Suppressor macrophage treated with lipopolysaccharide for 4 hours (primary cell): ENCODE results near the gene GRID2.

ENCODE experiments used
- DNase-seq: peaks from one replicate; pipeline ENCODE4 v3.0.0-alpha.2; 2020

The GRID2 gene

DNA sequence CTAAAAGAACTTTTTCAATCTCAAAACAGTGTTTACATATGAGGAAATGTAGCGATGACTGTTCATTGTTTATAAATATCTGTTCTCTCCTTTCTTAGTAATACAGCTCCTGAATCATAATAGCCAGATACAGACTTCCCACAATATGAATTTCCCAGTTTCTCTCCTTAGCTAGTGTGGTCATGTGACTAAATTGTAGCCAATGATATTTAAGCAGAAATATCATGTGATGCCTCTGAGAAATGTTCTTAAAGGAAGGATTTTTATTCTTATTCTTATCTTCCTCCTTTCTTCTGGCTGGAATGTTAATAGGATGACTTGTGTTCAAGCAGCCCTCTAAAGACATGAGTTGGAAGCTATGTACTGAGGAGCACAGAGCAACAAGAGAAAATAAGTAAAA lies 1141.1 kb downstream of the GRID2 start:
- no peak for DNase-seq

DNA sequence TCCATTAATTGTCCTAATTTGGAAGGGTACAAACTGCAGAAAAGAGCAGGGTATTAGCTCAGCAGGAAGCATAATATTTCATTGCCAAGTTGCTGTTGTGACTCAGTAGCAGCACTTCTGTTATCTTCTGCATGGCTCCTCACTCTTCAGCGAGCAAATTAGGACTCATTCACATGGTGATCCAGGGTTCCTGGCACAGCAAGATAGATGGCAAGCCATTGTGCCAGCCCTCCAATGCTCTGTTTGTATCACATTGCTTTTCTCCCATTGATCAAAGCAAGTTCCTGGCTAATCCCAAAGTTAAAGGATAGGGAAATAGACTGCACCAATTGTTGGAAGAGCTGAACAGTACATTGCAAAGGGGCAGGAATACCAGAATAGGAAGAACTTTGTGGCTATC lies 1142.3 kb downstream of the GRID2 start:
- no peak for DNase-seq

DNA sequence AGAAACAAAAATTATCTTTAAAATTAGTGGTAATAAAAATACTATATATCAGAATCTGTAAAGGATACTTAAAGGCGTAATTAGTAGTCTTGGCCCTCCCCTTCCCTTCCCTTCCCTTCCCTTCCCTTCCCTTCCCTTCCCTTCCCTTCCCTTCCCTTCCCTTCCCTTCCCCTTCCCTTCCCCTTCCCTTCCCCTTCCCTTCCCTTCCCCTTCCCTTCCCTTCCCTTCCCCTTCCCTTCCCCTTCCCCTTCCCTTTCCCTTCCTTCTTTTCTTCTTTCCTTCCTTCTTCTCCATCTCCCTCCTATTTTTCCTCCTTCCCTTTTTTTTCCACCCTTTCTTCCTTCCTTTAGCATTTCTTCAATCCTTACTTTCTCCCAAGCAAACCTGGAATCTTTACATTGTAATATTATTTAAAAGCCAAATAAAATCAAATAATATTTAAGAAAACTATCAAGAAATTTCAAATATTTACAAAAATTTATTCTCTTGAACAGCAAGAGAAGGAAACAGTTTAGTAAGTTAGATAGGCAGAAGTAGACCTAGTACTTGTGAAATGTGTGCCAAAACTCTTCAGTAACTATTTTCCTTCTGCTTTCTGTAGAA lies 1145.0 kb downstream of the GRID2 start:
- DNase-seq, result no peak

GRCh38 chr4:93451954-93452353 lies 1148.2 kb downstream of the GRID2 start:
- no peak for DNase-seq

GRCh38 chr4:93461541-93461940 lies 1157.8 kb downstream of the GRID2 start:
- no peak for DNase-seq

DNA sequence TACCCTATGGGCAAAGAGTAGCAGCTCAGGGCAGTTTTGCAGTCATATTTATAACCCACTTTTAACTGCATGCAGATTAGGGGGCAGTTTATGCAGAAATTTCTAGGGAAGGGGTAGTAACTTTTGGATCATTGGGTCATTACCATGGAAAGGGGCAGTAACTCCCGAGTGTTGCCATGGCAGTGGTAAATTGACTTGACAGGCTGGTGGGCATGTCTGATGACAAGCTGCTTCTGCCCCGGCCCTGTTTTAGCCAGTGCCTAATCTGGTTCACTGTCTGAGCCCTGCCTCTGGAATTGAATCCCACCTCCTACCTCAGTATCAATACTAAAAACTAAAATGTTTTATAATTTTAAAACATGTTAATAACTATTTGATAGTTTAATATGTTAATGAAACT lies 1162.7 kb downstream of the GRID2 start:
- no peak for DNase-seq

GRCh38 chr4:93467484-93468155 lies 1163.9 kb downstream of the GRID2 start:
- no peak for DNase-seq

DNA sequence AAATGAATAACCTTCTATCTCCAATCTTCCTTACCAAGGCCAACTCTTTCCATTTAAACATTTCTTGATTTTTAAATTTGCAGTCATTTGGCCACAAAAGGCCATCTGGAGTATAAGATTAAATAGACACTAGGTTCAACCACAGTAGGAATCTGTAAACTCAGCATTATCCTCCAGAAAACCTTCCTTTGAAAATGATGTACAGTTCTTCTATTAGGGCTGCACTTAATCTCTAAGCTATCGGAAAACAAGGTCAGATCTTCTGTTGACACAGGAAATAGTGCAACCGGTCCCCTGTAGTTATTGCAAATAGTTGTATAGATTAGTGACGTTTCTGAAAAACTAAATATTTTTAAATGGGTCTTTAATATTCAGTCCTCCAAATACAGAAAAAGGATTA lies 1165.8 kb downstream of the GRID2 start:
- no peak for DNase-seq

DNA sequence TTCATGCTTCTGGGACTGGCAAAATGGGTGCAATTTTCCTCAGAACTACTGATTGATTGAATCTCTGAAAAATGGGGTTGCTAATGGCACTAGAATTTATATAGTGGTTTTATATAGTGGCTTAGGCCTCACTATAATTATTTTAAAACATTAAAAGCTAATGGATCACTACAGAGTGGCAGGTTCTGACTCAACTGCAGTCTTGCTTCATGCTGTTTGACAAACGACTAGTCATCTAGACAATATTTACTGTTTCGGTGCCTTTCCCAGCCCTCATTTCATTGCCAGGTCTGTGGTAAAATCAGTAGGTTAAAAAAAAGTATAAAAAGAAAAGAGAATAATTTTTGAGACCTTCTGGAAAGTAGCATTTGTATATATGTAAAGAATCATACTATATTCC lies 1172.0 kb downstream of the GRID2 start:
- DNase-seq, result no peak

- DNase-seq, result no peak
Observed at GRCh38 chr4:93478805-93479204, 1175.0 kb downstream of the GRID2 start.

DNA sequence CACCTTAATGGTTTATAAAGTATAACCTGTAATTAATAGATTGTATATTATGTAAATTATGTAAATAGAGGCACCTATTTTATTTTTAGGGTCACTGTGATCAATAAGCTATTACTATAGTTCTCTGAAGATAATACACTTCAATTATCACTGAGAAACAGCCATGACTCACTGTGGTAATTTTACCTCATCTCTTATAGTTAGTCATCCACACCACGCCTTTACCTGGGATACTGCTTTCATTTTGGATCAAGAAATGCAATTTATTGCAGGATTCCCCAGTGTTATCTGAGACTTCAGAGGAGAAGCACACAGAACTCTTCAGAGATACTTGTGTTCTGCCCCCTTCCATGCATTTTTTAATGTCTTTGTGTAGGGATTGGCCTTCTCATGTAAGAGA lies 1176.7 kb downstream of the GRID2 start:
- no peak for DNase-seq

DNA sequence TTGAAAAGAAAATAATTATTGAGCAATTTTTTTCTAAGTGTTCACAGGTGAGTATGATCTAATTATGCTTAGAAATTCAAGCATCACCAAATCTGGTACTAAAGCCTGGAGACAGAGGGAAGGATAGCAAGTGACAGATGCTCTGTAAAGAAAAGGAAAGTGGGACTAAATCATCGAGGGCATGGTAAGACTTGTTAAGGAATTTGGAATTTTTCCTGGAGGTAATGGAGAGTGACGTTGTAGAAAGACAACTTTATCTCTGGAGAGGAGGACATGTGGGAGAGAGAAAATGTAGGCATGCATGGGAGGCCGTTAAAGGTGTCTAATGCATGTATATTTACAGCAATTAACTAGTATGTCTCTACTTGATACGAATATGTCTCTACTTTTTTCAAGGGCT lies 1191.6 kb downstream of the GRID2 start:
- DNase-seq, result no peak

GRCh38 chr4:93501244-93501643 lies 1197.5 kb downstream of the GRID2 start:
- DNase-seq, result no peak

DNA sequence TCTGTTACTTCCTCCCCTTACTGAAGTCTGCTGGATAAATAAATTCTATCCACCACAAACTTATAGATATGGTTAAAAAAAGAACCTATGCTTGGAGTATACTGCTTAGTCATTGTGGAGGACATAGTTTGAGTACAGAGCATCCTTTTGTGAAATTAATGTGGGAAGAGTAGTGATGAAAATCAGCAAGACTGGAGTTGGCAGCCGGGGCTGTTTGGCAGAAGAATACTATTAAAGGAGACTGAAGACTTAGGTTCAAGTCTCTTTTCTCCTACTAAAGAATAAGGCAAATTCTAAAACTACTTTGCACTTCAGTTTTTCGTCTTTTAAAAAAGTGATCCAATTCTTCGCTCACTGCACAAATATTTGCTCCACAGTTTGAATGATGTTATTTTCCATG lies 1198.2 kb downstream of the GRID2 start:
- DNase-seq, result no peak

- no peak for DNase-seq
Observed at GRCh38 chr4:93502991-93503390, 1199.2 kb downstream of the GRID2 start.

DNA sequence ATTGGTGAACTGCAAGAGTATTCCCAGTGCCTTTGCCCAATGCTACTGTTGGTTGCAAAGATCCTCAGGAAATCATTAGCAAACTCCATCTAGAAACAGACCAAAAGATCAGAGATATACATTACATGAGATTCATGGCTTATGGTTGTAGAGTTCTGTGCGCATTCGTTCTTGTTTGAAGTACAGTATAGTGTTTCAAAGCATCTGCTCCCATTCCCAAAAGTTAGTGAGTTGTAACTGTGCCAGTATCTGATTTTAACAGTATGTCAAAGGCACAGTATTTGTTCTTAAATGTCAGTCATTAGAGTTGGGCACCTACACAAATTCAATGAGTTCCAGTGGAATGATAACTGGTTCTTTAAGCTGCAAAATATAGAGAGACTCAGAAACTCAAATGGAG lies 1210.1 kb downstream of the GRID2 start:
- DNase-seq, result no peak

DNA sequence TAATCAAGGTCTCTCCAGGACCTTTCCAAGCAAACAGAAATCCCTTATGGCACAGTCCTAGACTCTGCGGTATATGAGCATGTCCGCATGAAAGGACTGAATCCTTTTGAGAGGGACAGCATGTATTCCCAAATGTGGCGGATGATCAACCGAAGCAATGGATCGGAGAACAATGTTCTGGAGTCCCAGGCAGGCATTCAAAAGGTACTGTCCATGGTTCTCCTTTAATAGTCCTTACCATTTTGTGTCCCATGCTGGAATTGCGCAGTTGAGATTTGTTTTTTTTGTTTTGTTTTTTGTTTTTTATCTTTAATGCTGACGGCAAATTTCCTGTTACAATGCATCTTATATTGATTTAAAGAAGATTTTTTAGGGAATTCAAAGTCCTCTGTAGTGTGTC lies 1211.4 kb downstream of the GRID2 start:
- no peak for DNase-seq

- DNase-seq, result no peak
Observed at GRCh38 chr4:93529692-93530372, 1226.1 kb downstream of the GRID2 start.

DNA sequence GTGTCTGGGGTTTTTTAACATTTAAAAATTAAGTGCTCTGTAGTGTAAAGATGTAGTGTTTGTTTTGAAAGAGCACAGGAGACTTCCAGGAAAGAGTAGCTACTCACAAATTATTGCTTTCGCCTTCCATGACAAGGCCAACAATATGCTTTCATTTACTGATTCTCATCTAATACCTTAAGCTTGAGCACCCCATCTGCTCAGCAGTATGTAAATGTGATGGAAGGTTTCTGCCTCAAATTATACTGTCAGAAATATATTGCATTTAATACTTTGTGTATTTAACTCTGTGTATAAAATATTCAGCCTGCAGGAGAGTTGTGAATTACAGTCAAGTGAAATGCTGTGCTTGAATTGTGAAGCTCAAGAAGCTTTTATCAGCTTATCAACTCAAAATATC lies 1228.5 kb downstream of the GRID2 start:
- no peak for DNase-seq

DNA sequence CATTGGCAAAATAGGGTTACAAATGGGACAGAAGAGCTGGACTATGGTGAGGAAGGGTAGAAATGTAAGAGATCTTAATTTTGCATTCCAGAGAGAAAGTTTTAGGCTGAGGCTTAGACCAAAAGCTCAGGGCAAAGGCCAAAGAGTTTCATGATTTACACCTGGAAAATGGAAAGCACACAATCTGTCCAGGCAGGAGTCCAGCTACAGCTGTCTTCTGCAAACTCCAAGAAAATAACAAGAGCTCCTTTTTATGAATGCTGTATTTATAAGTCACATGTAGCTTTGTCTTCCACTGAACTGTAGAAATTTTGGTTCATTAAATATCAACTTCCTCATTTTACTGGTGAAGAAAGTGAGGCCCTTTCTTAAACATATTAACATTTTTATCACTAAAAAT lies 1236.8 kb downstream of the GRID2 start:
- no peak for DNase-seq

- DNase-seq, result no peak
Observed at GRCh38 chr4:93561842-93562241, 1258.1 kb downstream of the GRID2 start.

- no peak for DNase-seq
Observed at GRCh38 chr4:93568758-93569157, 1265.0 kb downstream of the GRID2 start.

DNA sequence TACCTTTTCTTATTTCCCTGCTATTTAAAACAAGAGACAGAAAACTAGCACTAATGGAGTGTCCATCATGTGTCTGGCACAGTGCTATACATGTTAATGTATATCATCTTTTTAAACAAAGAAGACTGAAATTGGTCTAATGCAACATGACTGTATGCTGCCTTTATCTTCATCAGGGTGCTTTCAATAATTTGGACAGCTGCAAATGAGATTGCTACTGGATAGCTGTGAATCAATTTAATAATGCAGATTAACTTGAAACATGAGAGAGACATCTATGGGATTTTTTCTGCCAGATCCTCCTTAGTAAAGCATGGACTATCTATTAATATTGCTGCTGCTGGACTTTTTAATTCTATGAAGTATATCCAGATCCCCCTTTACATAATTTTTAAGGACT lies 1269.5 kb downstream of the GRID2 start:
- no peak for DNase-seq

DNA sequence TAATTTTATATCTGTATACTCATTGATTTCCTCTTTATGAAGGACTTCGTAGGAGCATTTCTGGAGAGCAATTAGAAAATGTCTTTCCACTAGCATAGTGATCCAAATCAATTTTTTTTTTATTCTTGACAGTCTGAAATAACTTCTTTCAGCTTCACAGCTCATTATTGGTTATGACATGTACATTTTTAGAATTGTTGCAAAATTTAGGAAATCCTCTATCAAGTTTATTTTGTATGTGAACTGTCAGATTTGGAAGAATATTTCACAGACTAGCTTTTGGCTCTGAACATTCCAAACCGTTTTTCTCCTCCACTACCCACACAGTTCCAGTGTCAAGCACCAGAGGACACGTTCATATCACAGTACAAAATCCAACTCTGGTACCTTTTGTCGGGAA lies 1275.2 kb downstream of the GRID2 start:
- no peak for DNase-seq

GRCh38 chr4:93605163-93605562 lies 1301.4 kb downstream of the GRID2 start:
- no peak for DNase-seq
